ENCODE results near the gene EEPD1. TPM values are rescaled to one million over a fixed set of nuclear protein-coding genes. Genes with fewer than 3 reads are reported as not detected.
A peak's percentile ranks its signal among the peaks of the same experiment; 100 is the strongest.

The EEPD1 gene
- total and polyA plus RNA-seq, 4 donors, result 2.3 to 12.3 (median 7.1) TPM

- peaks cover 4 to 19% (median 5%) of the 10 kb centered on the region in 4 donors for H3K4me1 ChIP-seq (ENCODE audit: control insufficient read depth in 4 of 4, insufficient read depth in 4 of 4, low read length in 3 of 4)
- no peak overlapping the region for H3K27ac ChIP-seq (ENCODE audit: low read depth in 1 of 2, low read length in 2 of 2)
- H3K36me3 ChIP-seq (ENCODE audit: control insufficient read depth in 4 of 4, insufficient read depth in 3 of 4, low read depth in 1 of 4, low read length in 3 of 4), result peaks cover 0 to 2% (median 0%) of the 10 kb centered on the region in 4 donors
- no peak for TF ChIP-seq RXRA (IDR thresholded peaks at IDR 0.05)
- TF ChIP-seq SP1 (IDR thresholded peaks at IDR 0.05), result no peak
- TF ChIP-seq GABPA (IDR thresholded peaks at IDR 0.05 in 1 of 2, conservative IDR thresholded peaks at IDR 0.05 in 1 of 2), result no peak
- TF ChIP-seq FOXA1 (IDR thresholded peaks at IDR 0.05), result no peak
- TF ChIP-seq NR2F2 (IDR thresholded peaks at IDR 0.05), result no peak
- no peak for TF ChIP-seq ATF3 (IDR thresholded peaks at IDR 0.05)
- TF ChIP-seq, protein P1, sequence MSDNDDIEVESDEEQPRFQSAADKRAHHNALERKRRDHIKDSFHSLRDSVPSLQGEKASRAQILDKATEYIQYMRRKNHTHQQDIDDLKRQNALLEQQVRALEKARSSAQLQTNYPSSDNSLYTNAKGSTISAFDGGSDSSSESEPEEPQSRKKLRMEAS (IDR thresholded peaks at IDR 0.05), result no peak
- TF ChIP-seq FOXA2 (IDR thresholded peaks at IDR 0.05), result no peak
- no peak for TF ChIP-seq REST (IDR thresholded peaks at IDR 0.05)
- no peak for TF ChIP-seq ZBTB33 (IDR thresholded peaks at IDR 0.05)
- no peak for TF ChIP-seq HNF4G (IDR thresholded peaks at IDR 0.05)
- TF ChIP-seq, protein P2, sequence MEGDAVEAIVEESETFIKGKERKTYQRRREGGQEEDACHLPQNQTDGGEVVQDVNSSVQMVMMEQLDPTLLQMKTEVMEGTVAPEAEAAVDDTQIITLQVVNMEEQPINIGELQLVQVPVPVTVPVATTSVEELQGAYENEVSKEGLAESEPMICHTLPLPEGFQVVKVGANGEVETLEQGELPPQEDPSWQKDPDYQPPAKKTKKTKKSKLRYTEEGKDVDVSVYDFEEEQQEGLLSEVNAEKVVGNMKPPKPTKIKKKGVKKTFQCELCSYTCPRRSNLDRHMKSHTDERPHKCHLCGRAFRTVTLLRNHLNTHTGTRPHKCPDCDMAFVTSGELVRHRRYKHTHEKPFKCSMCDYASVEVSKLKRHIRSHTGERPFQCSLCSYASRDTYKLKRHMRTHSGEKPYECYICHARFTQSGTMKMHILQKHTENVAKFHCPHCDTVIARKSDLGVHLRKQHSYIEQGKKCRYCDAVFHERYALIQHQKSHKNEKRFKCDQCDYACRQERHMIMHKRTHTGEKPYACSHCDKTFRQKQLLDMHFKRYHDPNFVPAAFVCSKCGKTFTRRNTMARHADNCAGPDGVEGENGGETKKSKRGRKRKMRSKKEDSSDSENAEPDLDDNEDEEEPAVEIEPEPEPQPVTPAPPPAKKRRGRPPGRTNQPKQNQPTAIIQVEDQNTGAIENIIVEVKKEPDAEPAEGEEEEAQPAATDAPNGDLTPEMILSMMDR (IDR thresholded peaks at IDR 0.05; ENCODE audit: low read depth, low read length, missing input control), result no peak
- H3K9ac ChIP-seq (ENCODE audit: low read depth in 1 of 2, low read length in 2 of 2), result no peak overlapping the region
- no peaks in the 10 kb centered on the region for H3K27me3 ChIP-seq (ENCODE audit: control insufficient read depth in 4 of 4, insufficient read depth in 4 of 4, low read length in 3 of 4)
- 92% methylated on average over 9 of the region's 9 CpGs for WGBS
- no peak for DNase-seq (ENCODE audit: low spot score)
- no peaks in the 10 kb centered on the region for H3K9me3 ChIP-seq (ENCODE audit: control insufficient read depth in 4 of 4, low read length in 3 of 4)
- H3K4me3 ChIP-seq (ENCODE audit: low read depth in 1 of 3, low read length in 3 of 3), result no peak overlapping the region
These were observed 130.1 kb downstream of the EEPD1 start for GRCh38 chr7:36283181-36283580.

GRCh38 chr7:36283711-36284130 lies 130.7 kb downstream of the EEPD1 start:
- no peaks in the 10 kb centered on the region for H3K9me3 ChIP-seq (ENCODE audit: control insufficient read depth in 4 of 4, low read length in 3 of 4)
- H3K4me1 ChIP-seq (ENCODE audit: control insufficient read depth in 4 of 4, insufficient read depth in 4 of 4, low read length in 3 of 4), result peaks cover 4 to 19% (median 5%) of the 10 kb centered on the region in 4 donors
- no peak overlapping the region for H3K9ac ChIP-seq (ENCODE audit: low read depth in 1 of 2, low read length in 2 of 2)
- peaks cover 0 to 3% (median 0%) of the 10 kb centered on the region in 4 donors for H3K36me3 ChIP-seq (ENCODE audit: control insufficient read depth in 4 of 4, insufficient read depth in 3 of 4, low read depth in 1 of 4, low read length in 3 of 4)
- peak overlapping the region in 1 of 2 donors; percentile 6 for H3K27ac ChIP-seq (ENCODE audit: low read depth in 1 of 2, low read length in 2 of 2)
- WGBS, result 83% methylated on average over 7 of the region's 7 CpGs
- peak in 1 of 2 donors; percentile 35 for TF ChIP-seq RAD21 (IDR thresholded peaks at IDR 0.05)
- TF ChIP-seq SP1 (IDR thresholded peaks at IDR 0.05), result no peak
- TF ChIP-seq, protein P1 (IDR thresholded peaks at IDR 0.05), result peak; percentile 20
- H3K4me3 ChIP-seq (ENCODE audit: low read depth in 1 of 3, low read length in 3 of 3), result no peak overlapping the region
- DNase-seq (ENCODE audit: low spot score), result no peak
- H3K27me3 ChIP-seq (ENCODE audit: control insufficient read depth in 4 of 4, insufficient read depth in 4 of 4, low read length in 3 of 4), result no peaks in the 10 kb centered on the region

Data from liver (tissue), 9 donors.